Ammon's horn (tissue), 1 donor: Measurements from ENCODE around the gene PTK6.
A peak's percentile ranks its signal among the peaks of the same experiment; 100 is the strongest.
"Not testable (repeated sequence)": the region's sequence is repeated elsewhere in the genome, so short reads cannot be mapped to it uniquely, and the experiment has no call there.

Experiments
- DNase-seq: peaks from one replicate; pipeline ENCODE4 v3.0.0-alpha.2; 2016; ENCODE audit warnings: low spot score

Gene PTK6

GRCh38 chr20:63568986-63569949 lies 32.1 kb upstream of the PTK6 start:
- DNase-seq, result no peak

- no peak for DNase-seq
Measured at GRCh38 chr20:63568170-63568981, 31.2 kb upstream of the PTK6 start.

GRCh38 chr20:63567386-63568169 lies 30.4 kb upstream of the PTK6 start:
- peak; percentile 53 for DNase-seq

- no peak for DNase-seq
Measured at GRCh38 chr20:63567136-63567385, 29.9 kb upstream of the PTK6 start.

GRCh38 chr20:63566395-63567135 lies 29.4 kb upstream of the PTK6 start:
- DNase-seq, result no peak

GRCh38 chr20:63565699-63566335 lies 28.6 kb upstream of the PTK6 start:
- DNase-seq, result no peak

- no peak for DNase-seq
Measured at GRCh38 chr20:63565021-63565698, 28.0 kb upstream of the PTK6 start.

- no peak for DNase-seq
Measured at GRCh38 chr20:63564036-63564810, 27.0 kb upstream of the PTK6 start.

- no peak for DNase-seq
Measured at GRCh38 chr20:63563225-63563935, 26.2 kb upstream of the PTK6 start.

- DNase-seq, result no peak
Measured at GRCh38 chr20:63562461-63563224, 25.5 kb upstream of the PTK6 start.

GRCh38 chr20:63561624-63562396 lies 24.6 kb upstream of the PTK6 start:
- DNase-seq, result no peak

- DNase-seq, result no peak
Measured at GRCh38 chr20:63560856-63561609, 23.9 kb upstream of the PTK6 start.

GRCh38 chr20:63560333-63560805 lies 23.2 kb upstream of the PTK6 start:
- DNase-seq, result no peak

GRCh38 chr20:63559485-63560332 lies 22.5 kb upstream of the PTK6 start:
- DNase-seq, result not testable (repeated sequence)

- DNase-seq, result no peak
Measured at GRCh38 chr20:63558804-63559484, 21.8 kb upstream of the PTK6 start.
